Measurements from ENCODE around the gene DONSON.

GRCh38 chr21:33566514-33566913 is 22.0 kb downstream of the DONSON start:
- no peak for TF ChIP-seq CTCF (conservative IDR thresholded peaks at IDR 0.05; ENCODE audit: low read depth, low read length)
- no peak for TF ChIP-seq EZH2 (IDR thresholded peaks at IDR 0.05; ENCODE audit: low read length, unreplicated experiment)
